ENCODE results near the gene UBE2J1.
A peak's percentile ranks its signal among the peaks of the same experiment; 100 is the strongest.

UBE2J1 gene

GRCh38 chr6:89286516-89286915 lies 66.0 kb downstream of the UBE2J1 start:
- no peak for DNase-seq

DNA sequence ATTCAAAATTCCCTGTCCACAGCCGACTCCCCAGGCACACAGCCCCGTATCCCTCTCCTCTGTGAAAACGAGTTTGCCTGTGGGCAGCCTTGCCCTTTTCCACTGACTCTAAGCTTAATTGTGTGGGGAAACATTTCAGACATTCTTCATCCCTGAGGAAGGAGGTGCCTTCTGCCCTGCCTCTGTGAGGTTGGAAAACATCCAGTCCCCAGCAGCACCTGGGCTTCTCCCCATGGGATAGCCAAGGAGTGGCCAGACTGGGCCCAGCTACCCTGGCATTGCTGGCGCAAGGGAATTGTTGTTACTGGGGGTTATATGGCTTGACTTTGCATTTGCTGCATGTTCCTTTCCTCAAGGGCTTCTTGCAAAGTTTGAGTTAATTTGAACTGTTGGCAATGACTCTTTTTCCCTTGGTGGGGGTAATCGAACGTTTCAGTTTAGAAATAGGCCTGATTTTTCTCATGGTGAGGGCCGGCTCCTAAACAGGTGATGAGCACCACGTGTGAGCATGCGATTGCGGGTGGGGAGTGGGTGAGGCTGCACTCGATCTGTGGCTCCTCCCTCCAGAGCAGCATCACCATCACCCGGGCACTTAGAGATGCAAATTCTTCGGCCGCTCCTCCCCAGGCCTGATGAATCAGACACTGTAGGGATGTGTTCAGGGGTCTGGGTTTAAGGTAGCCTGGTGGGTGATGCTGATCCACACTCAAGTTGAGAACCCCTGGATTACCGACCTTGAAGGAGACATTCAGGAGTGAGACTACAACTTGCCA lies 67.4 kb downstream of the UBE2J1 start:
- no peak for DNase-seq

GRCh38 chr6:89284081-89284480 lies 68.4 kb downstream of the UBE2J1 start:
- DNase-seq, result no peak

DNA sequence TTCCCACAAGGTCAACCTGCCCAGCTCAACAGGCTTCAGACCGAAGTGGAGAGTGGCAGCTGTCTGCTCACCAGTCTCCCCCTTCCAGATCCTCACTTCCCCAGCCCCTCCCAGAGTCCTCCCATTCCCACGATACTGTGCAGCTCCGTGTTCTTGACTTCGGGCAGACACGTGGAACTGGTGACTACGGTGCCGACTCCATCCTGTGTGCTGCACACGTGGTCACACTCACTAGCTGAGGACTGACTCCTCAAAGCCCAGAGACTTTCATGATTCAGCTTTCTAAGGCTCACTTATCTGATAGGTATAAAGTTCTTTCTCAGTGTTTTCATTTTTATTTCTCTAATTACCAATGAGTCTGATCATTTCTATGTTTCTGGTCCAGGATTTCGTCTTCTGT lies 69.8 kb downstream of the UBE2J1 start:
- DNase-seq, result no peak

DNA sequence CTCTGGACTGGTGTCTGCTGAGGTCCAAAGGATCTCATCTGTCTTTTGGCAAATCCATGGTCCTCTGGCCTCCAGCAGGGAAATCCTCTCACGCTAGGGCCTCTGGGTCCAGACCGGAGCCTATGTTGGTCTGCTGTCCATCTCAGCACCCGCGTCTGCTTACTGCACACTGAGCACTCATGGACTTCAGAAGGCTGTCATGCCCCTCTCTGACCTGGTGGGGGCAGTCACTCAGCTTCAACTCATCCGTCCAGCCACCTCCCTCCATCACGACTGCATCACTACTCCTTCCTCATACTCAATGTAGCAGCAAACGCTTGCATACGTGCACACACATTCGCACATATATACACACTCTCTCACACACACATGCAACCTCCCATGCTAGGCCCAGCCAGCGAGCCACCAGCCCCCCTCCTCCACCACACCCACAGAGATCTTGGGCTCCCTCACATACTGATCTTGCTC lies 70.7 kb downstream of the UBE2J1 start:
- DNase-seq, result peak; percentile 9

GRCh38 chr6:89278956-89279355 lies 73.6 kb downstream of the UBE2J1 start:
- no peak for DNase-seq
